ENCODE measurements around the gene ATL1. TPM values are rescaled to one million over a fixed set of nuclear protein-coding genes. Genes with fewer than 3 reads are reported as not detected.

Gene ATL1
- total RNA-seq, 2 experiments from 2014 or later = 0.82 to 1.6 TPM

- Histone ChIP-seq H3K36me3 (ENCODE audit: insufficient read depth, low read length) (peaks cover 20% of the 10 kb centered on the region), H3K79me2 (ENCODE audit: insufficient read depth, low read depth, low read length) (no peaks in the 10 kb centered on the region), H3K4me2 (ENCODE audit: low read length) (no peak overlapping the region), H3K9me3 (ENCODE audit: low read length) (no peaks in the 10 kb centered on the region; the same call in 1 of the 2 replicates), H3K27ac (ENCODE audit: low read depth, low read length, poor library complexity, severe bottlenecking) (no peak overlapping the region), H3K4me1 (ENCODE audit: insufficient read depth, low read length, poor library complexity, severe bottlenecking) (no peaks in the 10 kb centered on the region), H3K9me2 (ENCODE audit: insufficient read depth, low read length) (no peaks in the 10 kb centered on the region), H2AFZ (ENCODE audit: low read length) (no peak overlapping the region), H4K20me1 (ENCODE audit: insufficient read depth, low read length) (no peaks in the 10 kb centered on the region), H3K4me3 (ENCODE audit: low read depth, low read length, poor library complexity, severe bottlenecking) (no peak overlapping the region)
- POLR2A ChIA-PET = interaction anchor here (0.6 to 2.3 kb wide), 4 partner anchors 10 to 427 kb away, joined by 3 to 10 read pairs (median 6); no protein-coding TSS in a partner anchor
- no peak for TF ChIP-seq EZH2phosphoT487 (IDR thresholded peaks at IDR 0.05; ENCODE audit: borderline replicate concordance, low read depth, low read length)
- TF ChIP-seq CTCF (conservative IDR thresholded peaks at IDR 0.05; ENCODE audit: low read length) = no peak
- no peak for DNase-seq (ENCODE audit: low spot score)
- no TSS peak for BruUV-seq (replicated peaks)
- CTCF ChIA-PET (ENCODE audit: unreplicated experiment) = no interaction called here
- intact Hi-C loops (cut with micrococcal nuclease; ENCODE audit: unreplicated experiment) = no loop called here
Observed at GRCh38 chr14:50656776-50657175, 96.8 kb downstream of the ATL1 start.

- H3K4me3 ChIP-seq (ENCODE audit: low read depth, low read length, poor library complexity, severe bottlenecking) = no peak overlapping the region
- H3K4me1 ChIP-seq (ENCODE audit: insufficient read depth, low read length, poor library complexity, severe bottlenecking) = no peaks in the 10 kb centered on the region
- intact Hi-C loops (cut with micrococcal nuclease; ENCODE audit: unreplicated experiment) = no loop called here
- peaks cover 22% of the 10 kb centered on the region for H3K36me3 ChIP-seq (ENCODE audit: insufficient read depth, low read length)
- H3K4me2 ChIP-seq (ENCODE audit: low read length) = no peak overlapping the region
- no peak for TF ChIP-seq CTCF (conservative IDR thresholded peaks at IDR 0.05; ENCODE audit: low read length)
- no peak for TF ChIP-seq EZH2phosphoT487 (IDR thresholded peaks at IDR 0.05; ENCODE audit: borderline replicate concordance, low read depth, low read length)
- H2AFZ ChIP-seq (ENCODE audit: low read length) = no peak overlapping the region
- no peak overlapping the region for H3K27ac ChIP-seq (ENCODE audit: low read depth, low read length, poor library complexity, severe bottlenecking)
- DNase-seq (ENCODE audit: low spot score) = no peak
- BruUV-seq (replicated peaks) = no TSS peak
- ChIA-PET POLR2A (interaction anchor here (0.8 to 2.3 kb wide), 3 partner anchors 8 to 19 kb away, joined by 3 to 10 read pairs (median 4); no protein-coding TSS in a partner anchor), CTCF (ENCODE audit: unreplicated experiment) (interaction anchor here (0.6 kb wide), 1 partner anchor 890 kb away, joined by 3 read pairs; no protein-coding TSS in a partner anchor)
- no peaks in the 10 kb centered on the region for H3K79me2 ChIP-seq (ENCODE audit: insufficient read depth, low read depth, low read length)
- H3K9me3 ChIP-seq (ENCODE audit: low read length) = no peaks in the 10 kb centered on the region; the same call in 1 of the 2 replicates
- H4K20me1 ChIP-seq (ENCODE audit: insufficient read depth, low read length) = no peaks in the 10 kb centered on the region
- no peaks in the 10 kb centered on the region for H3K9me2 ChIP-seq (ENCODE audit: insufficient read depth, low read length)
Observed at GRCh38 chr14:50657753-50658152, 97.8 kb downstream of the ATL1 start.

- Histone ChIP-seq H3K9me3 (ENCODE audit: low read length) (no peaks in the 10 kb centered on the region; the same call in 1 of the 2 replicates), H3K4me3 (ENCODE audit: low read depth, low read length, poor library complexity, severe bottlenecking) (no peak overlapping the region), H4K20me1 (ENCODE audit: insufficient read depth, low read length) (no peaks in the 10 kb centered on the region), H3K9me2 (ENCODE audit: insufficient read depth, low read length) (no peaks in the 10 kb centered on the region), H3K27ac (ENCODE audit: low read depth, low read length, poor library complexity, severe bottlenecking) (no peak overlapping the region), H3K79me2 (ENCODE audit: insufficient read depth, low read depth, low read length) (no peaks in the 10 kb centered on the region), H3K36me3 (ENCODE audit: insufficient read depth, low read length) (peaks cover 22% of the 10 kb centered on the region), H3K4me1 (ENCODE audit: insufficient read depth, low read length, poor library complexity, severe bottlenecking) (no peaks in the 10 kb centered on the region), H3K4me2 (ENCODE audit: low read length) (no peak overlapping the region), H2AFZ (ENCODE audit: low read length) (no peak overlapping the region)
- intact Hi-C loops (cut with micrococcal nuclease; ENCODE audit: unreplicated experiment) = no loop called here
- BruUV-seq (replicated peaks) = no TSS peak
- ChIA-PET CTCF (ENCODE audit: unreplicated experiment) (no interaction called here), POLR2A (interaction anchor here (0.7 to 2.3 kb wide), 4 partner anchors 8 to 752 kb away, joined by 3 to 10 read pairs (median 4); no protein-coding TSS in a partner anchor)
- no peak for DNase-seq (ENCODE audit: low spot score)
- no peak for TF ChIP-seq CTCF (conservative IDR thresholded peaks at IDR 0.05; ENCODE audit: low read length)
- no peak for TF ChIP-seq EZH2phosphoT487 (IDR thresholded peaks at IDR 0.05; ENCODE audit: borderline replicate concordance, low read depth, low read length)
Observed at GRCh38 chr14:50658203-50658602, 98.3 kb downstream of the ATL1 start.

Measured in OCI-LY7 (cell line).